Gastrocnemius medialis (tissue), 4 donors: ENCODE results near the gene RIPOR3. TPM values are rescaled to one million over a fixed set of nuclear protein-coding genes. Genes with fewer than 3 reads are reported as not detected.

Experiments
- ATAC-seq, 2 donors: fragments of 150-250 bp; one replicate each; pipeline ENCODE4 v1.9.1; 2016
- DNase-seq, 2 donors: peaks; one replicate each; pipeline ENCODE4 v3.0.0-alpha.2; 2019
- H3K27ac ChIP-seq, 4 donors: fragments of 200-600 bp; sonication (generic); 1 replicate in 1 of 4; 2 replicates in 3 of 4; pipeline ENCODE4 v1.5.1; 2016 to 2018; ENCODE audit warnings: mild to moderate bottlenecking in 2 of 4, moderate library complexity in 1 of 4
- H3K27me3 ChIP-seq, 3 donors: fragments of 200-600 bp; sonication (generic) in 2 of 3; 1 replicate in 1 of 3; 2 replicates in 2 of 3; pipeline versions ENCODE4 v1.5.1 to v1.6.0; 2016 to 2019; ENCODE audit warnings: mild to moderate bottlenecking in 1 of 3, moderate library complexity in 1 of 3
- H3K36me3 ChIP-seq, 2 donors: fragments of 200-600 bp; sonication (generic) in 1 of 2; one replicate each; pipeline ENCODE4 v1.5.1; 2017 to 2018
- H3K4me1 ChIP-seq, 2 donors: fragments of 200-600 bp; sonication (generic) in 1 of 2; one replicate each; pipeline ENCODE4 v1.5.1; 2016 to 2017; ENCODE audit warnings: mild to moderate bottlenecking in 2 of 2
- H3K4me3 ChIP-seq, 4 donors: fragments of 200-600 bp; sonication (generic) in 3 of 4; 1 replicate in 1 of 4; 2 replicates in 3 of 4; pipeline ENCODE4 v1.5.1; 2016 to 2019; ENCODE audit warnings: mild to moderate bottlenecking in 2 of 4
- H3K9me3 ChIP-seq, 3 donors: fragments of 200-600 bp; sonication (generic) in 2 of 3; 1 replicate in 1 of 3; 2 replicates in 2 of 3; pipeline ENCODE4 v1.5.1; 2016 to 2019
- CTCF ChIP-seq, 5 experiments: fragments of 450-650 bp in 3 of 5; fragments of 200-600 bp in 2 of 5; sonication (generic) in 2 of 5; IDR thresholded peaks in 4 of 5; conservative IDR thresholded peaks in 1 of 5; 1 replicate in 4 of 5; 2 replicates in 1 of 5; pipeline ENCODE4 v1.5.1; 2016 to 2019; ENCODE audit warnings: antibody characterized with exemption in 5 of 5, mild to moderate bottlenecking in 3 of 5, moderate library complexity in 3 of 5
- POLR2A ChIP-seq, 2 donors: fragments of 450-650 bp; IDR thresholded peaks; one replicate each; pipeline ENCODE4 v1.6.1; 2017; ENCODE audit warnings: antibody characterized with exemption in 2 of 2, mild to moderate bottlenecking in 2 of 2, moderate library complexity in 2 of 2
- in situ Hi-C, 4 donors: fragments of 200-750 bp; cut with MboI; loops; one replicate each; pipeline versions ENCODE4 v1.15.0 to v1.8.0; 2017; ENCODE audit warnings: low sequenced_read_pairs in 4 of 4
- intact Hi-C: fragments of 100-400 bp; cut with DNase I; formaldehyde crosslinking; loops from one replicate; pipeline ENCODE4 v1.15.1; 2023; ENCODE audit warnings: low total_unique reads
- total RNA-seq, 4 donors: library from RNA; depleted of rRNA; stranded (reverse); fragments of >200 nt; gene quantifications; one replicate each; pipeline versions ENCODE4 v1.1.0 to v1.2.3, GENCODE V29; 2016

RIPOR3 gene
- total RNA-seq, 4 donors from 2014 or later, result 5.3 to 12.5 (median 8.2) TPM

- H3K27ac ChIP-seq, result peak overlapping the region; percentile 69 to 79 (median 72)
- intact Hi-C loops (no loop called here), in situ Hi-C loops (no loop called here)
- H3K27me3 ChIP-seq, result no peaks in the 10 kb centered on the region
- no peak for ATAC-seq
- peaks cover 30 to 48% of the 10 kb centered on the region in 2 donors for H3K4me1 ChIP-seq
- H3K4me3 ChIP-seq, result no peak overlapping the region
- DNase-seq, result no peak
- TF ChIP-seq POLR2A (IDR thresholded peaks at IDR 0.05) (no peak), CTCF (IDR thresholded peaks at IDR 0.05 in 4 of 5, conservative IDR thresholded peaks at IDR 0.05 in 1 of 5) (no peak)
- no peaks in the 10 kb centered on the region for H3K9me3 ChIP-seq
- H3K36me3 ChIP-seq, result no peaks in the 10 kb centered on the region
These were observed 36.4 kb downstream of the RIPOR3 start for GRCh38 chr20:50654904-50655303.

DNA sequence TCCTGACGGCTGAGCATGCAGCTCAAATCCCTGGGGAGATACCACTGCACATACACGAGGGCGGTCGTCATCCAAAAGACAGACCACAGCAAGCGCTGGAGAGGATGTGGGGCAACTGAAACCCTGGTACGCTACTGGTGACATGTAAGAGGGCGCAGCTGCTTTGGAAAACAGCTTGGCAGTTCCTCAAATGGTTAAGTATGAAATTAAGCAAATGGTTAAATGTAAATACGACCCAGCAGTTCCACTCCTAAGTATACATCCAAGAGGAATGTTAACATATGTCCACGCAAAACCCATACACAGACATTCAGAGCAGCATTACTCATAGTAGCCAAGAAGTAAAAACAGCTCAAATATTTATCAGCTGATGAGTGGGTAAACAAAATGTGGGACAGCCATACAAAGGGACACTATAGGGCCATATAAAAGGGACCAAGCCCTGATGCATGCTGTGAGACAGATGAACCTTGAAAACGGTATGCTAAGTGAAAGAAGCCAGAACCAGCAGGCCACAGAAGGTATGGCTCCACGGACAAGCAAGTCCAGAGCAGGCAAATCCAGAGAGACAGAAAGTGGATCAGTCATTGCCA lies 38.5 kb downstream of the RIPOR3 start:
- in situ Hi-C loops, result no loop called here
- H3K27ac ChIP-seq, result peak overlapping the region; percentile 41 to 79 (median 56)

GRCh38 chr20:50651676-50652075 lies 39.7 kb downstream of the RIPOR3 start:
- intact Hi-C loops (no loop called here), in situ Hi-C loops (no loop called here)

More for the DNA sequence above, 38.5 kb downstream of the RIPOR3 start:
- no peak for DNase-seq
- TF ChIP-seq POLR2A (IDR thresholded peaks at IDR 0.05), result no peak
- Histone ChIP-seq H3K4me1 (peaks cover 12 to 32% of the 10 kb centered on the region in 2 donors), H3K4me3 (no peak overlapping the region), H3K27me3 (no peaks in the 10 kb centered on the region), H3K9me3 (no peaks in the 10 kb centered on the region), H3K36me3 (no peaks in the 10 kb centered on the region)
- ATAC-seq, result peak in 1 of 2 donors; percentile 48
- intact Hi-C loops, result no loop called here

GRCh38 chr20:50649590-50649989 lies 41.8 kb downstream of the RIPOR3 start:
- DNase-seq, result peak in 1 of 2 donors; percentile 34
- no peak for ATAC-seq
- Histone ChIP-seq H3K36me3 (no peaks in the 10 kb centered on the region), H3K4me1 (peaks cover 0 to 15% of the 10 kb centered on the region in 2 donors), H3K27ac (peak overlapping the region in 3 of 4 donors; percentile 39 to 54 (median 44)), H3K4me3 (no peak overlapping the region), H3K27me3 (no peaks in the 10 kb centered on the region), H3K9me3 (no peaks in the 10 kb centered on the region)
- no peak for TF ChIP-seq POLR2A (IDR thresholded peaks at IDR 0.05)
- TF ChIP-seq CTCF (IDR thresholded peaks at IDR 0.05 in 4 of 5, conservative IDR thresholded peaks at IDR 0.05 in 1 of 5), result no peak
- in situ Hi-C loops (no loop called here), intact Hi-C loops (no loop called here)

More at GRCh38 chr20:50651676-50652075, 39.7 kb downstream of the RIPOR3 start:
- H3K4me1 ChIP-seq, result peaks cover 11 to 25% of the 10 kb centered on the region in 2 donors
- no peak for DNase-seq
- ATAC-seq, result no peak
- TF ChIP-seq CTCF (IDR thresholded peaks at IDR 0.05 in 4 of 5, conservative IDR thresholded peaks at IDR 0.05 in 1 of 5), result no peak
- TF ChIP-seq POLR2A (IDR thresholded peaks at IDR 0.05), result no peak
- no peaks in the 10 kb centered on the region for H3K27me3 ChIP-seq
- no peak overlapping the region for H3K4me3 ChIP-seq
- peak overlapping the region; percentile 26 to 62 (median 48) for H3K27ac ChIP-seq
- no peaks in the 10 kb centered on the region for H3K36me3 ChIP-seq
- H3K9me3 ChIP-seq, result no peaks in the 10 kb centered on the region

DNA sequence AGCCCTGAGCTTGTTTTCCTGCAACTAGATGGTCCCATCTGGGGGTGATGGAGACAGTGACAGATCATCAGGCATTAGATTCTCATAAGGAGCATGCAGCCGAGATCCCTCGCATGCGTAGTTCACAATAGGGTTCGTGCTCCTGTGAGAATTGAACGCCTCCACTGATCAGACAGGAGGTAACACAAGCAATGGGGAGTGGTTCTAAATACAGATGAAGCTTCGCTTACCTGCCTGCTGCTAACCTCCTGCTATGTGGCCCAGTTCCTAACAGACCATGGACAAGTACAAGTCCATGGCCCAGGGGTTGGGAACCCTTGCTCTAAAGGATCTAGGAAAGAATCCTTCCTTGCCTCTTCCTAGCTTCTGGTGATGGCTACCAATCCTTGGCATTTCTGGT lies 42.7 kb downstream of the RIPOR3 start:
- in situ Hi-C loops, result no loop called here

More for the DNA sequence above, 42.7 kb downstream of the RIPOR3 start:
- TF ChIP-seq CTCF (IDR thresholded peaks at IDR 0.05 in 4 of 5, conservative IDR thresholded peaks at IDR 0.05 in 1 of 5) (no peak), POLR2A (IDR thresholded peaks at IDR 0.05) (no peak)
- H3K4me3 ChIP-seq, result no peak overlapping the region
- intact Hi-C loops, result no loop called here
- no peak for ATAC-seq
- H3K36me3 ChIP-seq, result no peaks in the 10 kb centered on the region
- no peak for DNase-seq
- peaks cover 0 to 15% of the 10 kb centered on the region in 2 donors for H3K4me1 ChIP-seq
- peak overlapping the region in 1 of 4 donors; percentile 39 for H3K27ac ChIP-seq
- no peaks in the 10 kb centered on the region for H3K27me3 ChIP-seq
- no peaks in the 10 kb centered on the region for H3K9me3 ChIP-seq
